ENCODE results near the gene IGF1R.

- TF ChIP-seq CTCF (IDR thresholded peaks at IDR 0.05; ENCODE audit: borderline replicate concordance, extremely low read depth, low read length, poor library complexity, severe bottlenecking) (no peak), EZH2 (IDR thresholded peaks at IDR 0.05; ENCODE audit: borderline replicate concordance, low read depth, low read length, severe bottlenecking) (no peak)
Observed at GRCh38 chr15:98853161-98853560, 204.8 kb downstream of the IGF1R start.

Data from DND-41 (cell line).